ENCODE results near the gene TNS1.
A peak's percentile ranks its signal among the peaks of the same experiment; 100 is the strongest.

TNS1 gene

DNA sequence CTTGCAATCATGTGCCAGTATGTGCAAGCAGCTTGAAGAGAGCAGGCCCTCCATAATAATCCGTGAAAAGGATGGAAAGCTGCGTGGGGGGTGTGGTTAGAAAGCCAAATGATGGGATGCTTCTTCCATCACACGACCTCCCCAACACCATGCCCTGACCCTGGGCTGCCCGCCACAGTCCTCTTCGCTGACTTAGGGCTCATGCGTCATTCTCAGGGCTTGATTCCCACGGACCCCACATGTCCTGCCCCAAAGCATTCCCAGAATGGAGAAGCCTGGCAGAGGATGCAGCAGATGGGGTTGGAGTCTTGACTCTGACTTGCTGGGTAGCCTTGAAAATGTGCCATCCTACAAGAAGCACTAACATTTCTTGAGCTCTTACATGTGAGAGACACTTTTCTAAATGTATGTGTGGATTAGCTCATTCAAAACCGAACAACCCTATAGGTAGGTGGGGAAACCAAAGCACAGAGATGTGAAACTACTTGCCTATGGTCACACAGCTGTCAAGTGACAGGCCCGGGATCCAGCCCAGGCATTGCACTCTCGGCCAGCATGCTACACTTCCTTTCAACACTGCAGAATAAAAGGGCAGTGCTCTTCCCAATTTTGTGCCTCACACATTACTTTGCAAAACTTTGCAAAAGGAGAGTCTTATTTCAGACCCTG is 3.7 kb downstream of the TNS1 start:
- no peak for DNase-seq

DNA sequence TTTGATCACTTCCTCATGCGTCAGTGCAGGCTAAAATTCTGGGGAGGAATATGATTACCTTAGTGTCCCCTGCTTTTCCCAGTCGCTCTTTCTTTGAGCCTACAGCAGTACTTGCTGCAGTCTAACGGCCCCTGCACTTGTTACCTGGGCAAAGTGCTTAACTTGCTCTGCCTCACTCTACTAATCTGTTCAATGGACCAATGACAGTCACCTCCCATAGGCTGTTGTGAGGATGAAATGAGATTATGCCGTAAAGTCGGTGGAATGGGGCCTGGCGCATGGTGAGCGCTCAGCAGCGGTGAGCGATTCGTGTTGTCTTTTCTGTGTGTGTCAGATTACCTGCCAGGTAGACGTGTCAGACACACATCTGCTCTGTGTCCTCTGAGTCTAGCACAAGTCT is 5.3 kb downstream of the TNS1 start:
- DNase-seq, result no peak

DNA sequence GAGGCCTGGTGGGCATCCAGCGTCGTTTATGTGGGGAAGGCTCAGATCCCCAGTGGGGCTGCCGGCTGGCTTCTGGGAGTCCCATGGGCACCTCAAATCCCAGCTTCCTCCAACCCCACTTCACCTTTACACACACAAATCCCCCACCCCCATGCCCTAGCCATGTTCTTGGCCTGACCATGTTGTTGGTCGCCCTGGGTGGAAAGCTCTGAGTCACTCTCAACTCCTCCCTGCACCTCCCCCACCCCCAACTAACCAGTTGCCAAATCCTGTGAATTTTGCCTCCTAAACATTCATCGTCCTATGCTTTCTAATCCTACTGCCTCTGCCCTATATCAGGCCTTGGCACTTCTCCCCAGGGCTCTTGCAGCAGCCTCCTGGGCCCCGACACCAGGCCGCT is 6.4 kb downstream of the TNS1 start:
- no peak for DNase-seq

DNA sequence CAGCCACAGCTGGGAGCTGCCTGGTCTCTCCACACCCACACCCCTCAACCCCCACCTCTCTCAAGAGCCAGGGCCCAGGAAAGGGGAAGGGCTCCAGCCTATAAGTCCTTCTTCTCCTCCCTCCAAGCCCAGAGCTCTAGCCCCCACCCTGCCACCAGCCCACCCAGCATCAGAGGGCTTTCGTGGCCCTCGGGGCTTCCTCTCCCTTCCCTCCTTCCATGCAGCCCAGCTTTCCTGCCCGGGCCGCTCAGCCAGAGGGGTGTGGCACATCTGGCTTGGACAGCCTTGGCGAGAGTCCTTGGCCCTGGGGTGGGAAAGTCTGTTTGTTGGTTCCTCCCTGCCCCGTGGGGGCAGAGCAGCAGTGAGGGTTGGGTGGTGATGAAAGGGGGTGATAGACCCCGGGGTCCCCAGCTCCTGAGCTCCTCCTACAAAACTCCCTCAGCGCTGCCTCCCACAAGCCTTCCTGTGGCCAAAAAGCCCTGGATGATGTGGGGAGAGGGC is 7.0 kb downstream of the TNS1 start:
- DNase-seq, result no peak

DNA sequence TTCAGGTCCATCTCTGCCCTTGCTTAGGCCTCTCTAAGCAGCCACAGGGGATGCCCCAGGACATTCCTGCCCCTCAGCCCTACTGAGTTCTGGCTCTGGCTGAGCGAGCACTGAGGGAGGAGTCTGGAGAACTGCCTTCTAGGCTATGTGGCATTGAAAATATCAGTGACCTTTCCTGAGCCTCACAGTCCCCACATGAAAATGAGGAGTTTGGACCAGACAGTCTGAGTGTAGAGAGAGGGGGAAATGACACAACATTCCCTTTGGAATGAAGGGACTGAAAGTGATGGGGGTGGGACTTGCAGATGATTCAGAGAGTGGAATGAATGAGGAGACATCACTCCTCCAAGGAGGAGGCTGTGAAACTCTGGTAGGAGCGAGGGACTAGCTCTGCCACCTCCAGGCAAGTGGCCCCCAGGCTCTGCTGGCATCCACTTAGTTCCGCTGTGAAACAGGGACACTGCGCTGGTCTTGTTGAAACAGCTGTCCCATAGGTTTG is 8.0 kb downstream of the TNS1 start:
- DNase-seq, result no peak

DNA sequence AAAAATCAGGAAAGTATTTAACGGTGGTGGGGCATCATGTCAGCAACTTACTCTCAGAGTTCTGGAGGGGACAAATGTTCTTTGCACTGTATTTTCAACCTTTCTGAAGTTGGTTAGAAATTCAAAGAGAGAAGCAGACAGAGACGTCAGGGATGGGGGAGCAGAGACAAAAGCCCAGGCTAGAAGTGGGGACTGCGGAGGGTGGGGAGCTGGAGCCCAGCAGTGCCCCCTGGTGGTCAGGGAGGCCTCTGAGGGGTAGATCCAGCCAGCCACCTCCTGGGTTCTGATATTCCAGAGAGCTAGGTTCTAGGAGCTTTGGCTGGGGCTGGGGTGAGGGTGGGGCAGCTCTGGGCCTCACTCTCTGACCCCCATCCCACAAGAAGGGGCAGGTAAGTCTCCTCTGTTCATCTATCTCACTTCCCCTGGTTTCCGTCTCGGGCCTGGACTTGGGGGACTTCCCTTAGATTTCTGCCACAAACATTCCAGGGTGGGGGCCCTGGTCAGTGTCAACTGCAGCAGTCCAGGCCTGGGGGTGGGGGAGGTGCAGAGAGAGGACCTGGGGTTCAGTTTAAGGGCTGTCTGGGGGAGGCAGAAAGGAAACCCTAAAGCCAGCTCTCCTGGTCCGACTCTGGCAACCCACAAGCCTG is 8.9 kb downstream of the TNS1 start:
- DNase-seq, result peak; percentile 3

DNA sequence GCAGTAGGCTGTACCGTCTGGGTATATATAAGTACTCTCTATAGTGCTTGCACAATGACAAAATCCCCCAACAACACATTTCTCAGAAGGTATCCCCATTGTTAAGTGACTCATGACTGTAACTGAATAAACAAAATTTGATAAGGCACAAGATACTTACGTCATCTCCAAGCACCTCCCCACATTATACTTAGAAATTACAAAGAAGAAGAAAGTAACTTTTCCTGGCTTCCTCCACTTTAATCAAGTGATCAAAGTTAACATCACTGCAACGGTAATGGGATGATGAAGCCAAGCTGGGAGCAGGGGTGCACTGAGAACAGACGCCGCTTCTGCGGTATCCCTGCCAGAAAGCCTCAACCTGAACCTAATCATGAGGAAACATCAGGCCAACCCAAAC is 9.7 kb downstream of the TNS1 start:
- DNase-seq, result no peak

DNA sequence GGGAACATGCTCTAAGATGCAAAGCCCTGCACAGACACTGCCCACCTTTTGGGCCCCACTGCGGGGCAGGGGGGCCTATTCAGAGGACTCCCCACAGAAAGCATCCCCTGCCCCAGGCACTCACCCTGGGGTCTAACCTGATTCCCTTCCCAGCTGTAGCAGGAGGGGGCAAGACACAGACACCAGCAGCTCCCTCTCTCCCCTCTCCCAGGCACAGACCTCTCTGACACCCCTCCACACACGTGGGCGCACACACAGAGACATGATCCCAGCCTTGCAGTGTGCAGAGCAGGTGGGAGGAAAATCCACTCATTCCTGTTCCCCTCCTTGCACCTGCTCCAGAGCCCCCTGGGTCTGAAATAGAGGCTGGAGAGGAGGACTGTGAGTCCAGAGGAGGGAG is 10.7 kb downstream of the TNS1 start:
- no peak for DNase-seq

DNA sequence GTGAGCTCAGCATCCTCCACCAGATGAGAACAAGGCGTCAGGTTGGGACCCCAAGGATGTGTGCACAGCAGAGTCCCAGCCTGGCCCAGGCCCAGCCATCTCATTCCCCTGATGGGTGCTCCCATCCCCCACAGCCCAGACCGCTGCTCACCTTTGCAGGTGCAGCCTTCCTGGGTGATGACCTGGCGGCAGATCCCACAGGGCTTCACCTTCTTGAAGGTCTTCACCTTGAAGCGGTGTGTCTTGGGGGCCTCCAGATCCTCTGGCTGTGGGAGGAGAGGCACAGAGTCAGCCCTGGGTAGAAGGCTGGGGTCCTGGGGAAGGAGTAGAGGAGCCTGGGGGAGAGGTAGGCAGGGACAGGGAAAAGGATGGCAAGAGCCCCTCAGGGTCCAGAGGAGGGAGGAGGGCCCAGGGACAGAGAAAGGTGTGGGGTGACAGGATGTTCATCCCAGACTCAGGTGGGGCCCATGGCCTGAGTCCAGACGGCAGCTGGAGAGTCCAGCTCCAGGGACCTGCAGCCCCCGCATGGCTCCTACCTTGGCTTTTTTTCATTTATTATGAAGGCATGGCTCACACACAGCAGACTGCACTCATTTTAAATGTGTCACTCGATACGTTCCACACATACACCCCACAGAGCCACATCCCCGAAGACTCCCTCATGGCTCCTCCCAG is 11.9 kb downstream of the TNS1 start:
- DNase-seq, result no peak

DNA sequence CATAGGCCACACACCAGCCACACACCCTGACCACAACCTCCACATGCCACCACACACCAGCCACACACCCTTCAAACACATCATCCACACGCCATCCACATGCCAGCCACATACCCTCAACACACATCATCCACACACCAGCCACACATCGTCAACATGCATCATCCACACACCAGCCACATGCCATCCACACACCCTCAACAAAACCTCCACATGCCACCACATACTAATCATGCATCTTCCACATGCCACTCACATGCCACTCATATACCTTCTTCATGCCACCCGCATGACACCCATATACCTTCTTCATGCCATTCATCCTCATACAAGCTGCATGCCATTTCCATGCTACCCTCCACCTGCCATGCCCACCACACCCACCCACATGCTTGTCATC is 12.4 kb downstream of the TNS1 start:
- DNase-seq, result no peak

DNA sequence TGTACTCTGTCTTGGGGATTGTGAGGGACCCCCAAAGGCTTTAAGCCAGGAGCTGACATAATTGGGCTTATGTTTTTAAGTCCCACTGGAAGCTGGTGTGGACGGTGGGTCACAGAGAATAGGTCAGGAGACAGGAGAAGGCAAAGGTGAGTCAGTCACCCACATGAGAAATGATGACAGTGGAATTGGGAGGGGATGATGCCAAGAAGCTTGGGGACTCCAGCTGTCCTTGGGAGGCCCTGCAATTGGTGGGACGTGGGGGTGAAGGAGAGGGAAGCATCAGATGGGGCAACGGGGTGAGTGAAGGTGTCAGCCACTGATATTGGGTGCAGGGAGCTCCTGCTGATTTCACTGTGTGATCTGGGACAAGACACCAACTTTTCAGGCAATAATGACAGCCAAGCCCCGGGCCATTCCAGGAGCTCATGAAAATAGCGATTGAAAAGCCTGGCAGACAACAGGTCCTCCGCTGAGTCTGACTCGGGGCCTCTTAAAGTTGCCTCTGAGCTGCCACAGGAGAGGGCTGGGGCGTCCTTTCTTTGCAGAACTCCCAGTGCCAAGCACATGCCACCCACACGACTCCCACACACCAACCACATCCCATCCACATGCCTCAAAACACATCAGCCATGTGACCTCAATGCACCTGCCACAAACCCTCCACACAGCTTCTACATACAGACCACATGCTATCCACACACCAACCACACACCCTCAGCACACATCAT is 13.4 kb downstream of the TNS1 start:
- DNase-seq, result no peak

DNA sequence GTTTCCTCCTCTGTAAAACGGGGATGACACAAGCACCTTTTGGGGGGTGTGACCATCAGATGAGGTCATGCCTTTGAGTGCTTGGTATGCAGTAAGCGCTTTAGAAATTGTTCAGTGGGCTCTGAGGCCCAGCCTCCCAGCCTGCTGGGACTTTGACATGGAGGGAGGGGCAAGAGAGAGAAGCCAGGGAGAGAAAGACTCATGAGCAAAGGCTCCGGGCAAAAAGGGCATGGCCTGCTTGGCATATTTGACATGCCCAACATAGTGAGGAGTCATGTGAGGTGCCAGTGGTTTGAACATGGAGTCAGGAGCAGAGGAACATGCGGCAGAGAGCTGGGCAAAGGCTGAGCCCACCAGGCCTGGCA is 14.0 kb downstream of the TNS1 start:
- no peak for DNase-seq

DNA sequence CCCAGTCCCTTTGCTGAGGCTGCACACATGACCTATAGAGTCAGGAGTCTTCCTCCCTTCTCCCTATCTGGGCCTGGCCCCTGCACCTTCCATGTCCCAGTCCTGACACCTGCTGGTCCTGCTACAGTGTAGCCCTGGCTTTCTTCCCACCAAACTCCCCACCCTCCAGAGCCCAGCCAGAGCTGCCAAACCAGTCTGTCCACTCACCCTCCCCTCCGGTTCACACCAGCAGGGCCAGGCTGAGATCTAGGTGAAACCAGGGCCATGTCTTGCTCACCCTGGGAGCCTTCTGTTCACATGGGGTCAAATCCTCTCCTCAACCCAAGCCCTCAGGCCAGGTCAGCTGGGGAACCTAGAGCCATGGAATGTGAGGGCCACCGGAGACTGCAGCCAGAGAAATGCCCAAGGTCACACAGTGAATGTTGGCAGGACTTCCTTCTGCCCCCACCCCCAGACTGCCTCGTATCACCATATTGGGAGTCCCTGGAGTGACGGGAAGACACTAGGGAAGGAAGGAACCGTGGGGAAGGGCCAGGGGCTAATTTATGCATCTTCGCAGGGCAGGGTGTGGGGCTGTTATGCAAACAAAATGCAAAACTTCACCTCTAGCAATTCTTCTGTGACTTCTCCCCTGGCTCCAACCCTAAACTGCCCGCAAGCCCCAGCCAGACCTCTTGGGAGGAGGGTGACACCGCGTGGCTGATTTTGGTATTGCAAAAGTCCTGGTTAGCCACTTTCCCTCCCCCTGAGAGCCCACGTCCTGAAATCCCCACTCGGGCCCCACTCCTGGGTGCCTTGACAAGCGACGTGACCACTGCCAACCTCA is 14.6 kb downstream of the TNS1 start:
- peak; percentile 94 for DNase-seq

DNA sequence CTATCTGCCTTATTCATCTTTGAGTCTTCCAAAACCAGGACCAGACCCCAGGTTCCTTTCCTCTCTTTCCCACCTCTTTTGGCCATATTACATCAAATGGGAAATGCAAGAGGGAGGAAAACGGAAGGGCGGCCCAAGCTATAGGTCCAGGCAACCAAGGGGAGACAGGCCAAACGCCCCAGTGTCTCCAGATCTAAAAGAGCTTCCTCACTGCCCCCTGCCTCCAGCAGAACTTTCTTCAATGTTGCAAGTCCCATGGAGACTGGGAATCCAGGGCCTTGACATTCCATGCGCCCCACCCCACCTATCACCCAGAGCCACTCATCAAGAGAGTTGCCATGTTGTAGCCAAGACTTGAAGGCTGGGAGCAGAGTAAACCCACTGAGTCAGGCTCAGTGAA is 15.4 kb downstream of the TNS1 start:
- DNase-seq, result no peak

DNA sequence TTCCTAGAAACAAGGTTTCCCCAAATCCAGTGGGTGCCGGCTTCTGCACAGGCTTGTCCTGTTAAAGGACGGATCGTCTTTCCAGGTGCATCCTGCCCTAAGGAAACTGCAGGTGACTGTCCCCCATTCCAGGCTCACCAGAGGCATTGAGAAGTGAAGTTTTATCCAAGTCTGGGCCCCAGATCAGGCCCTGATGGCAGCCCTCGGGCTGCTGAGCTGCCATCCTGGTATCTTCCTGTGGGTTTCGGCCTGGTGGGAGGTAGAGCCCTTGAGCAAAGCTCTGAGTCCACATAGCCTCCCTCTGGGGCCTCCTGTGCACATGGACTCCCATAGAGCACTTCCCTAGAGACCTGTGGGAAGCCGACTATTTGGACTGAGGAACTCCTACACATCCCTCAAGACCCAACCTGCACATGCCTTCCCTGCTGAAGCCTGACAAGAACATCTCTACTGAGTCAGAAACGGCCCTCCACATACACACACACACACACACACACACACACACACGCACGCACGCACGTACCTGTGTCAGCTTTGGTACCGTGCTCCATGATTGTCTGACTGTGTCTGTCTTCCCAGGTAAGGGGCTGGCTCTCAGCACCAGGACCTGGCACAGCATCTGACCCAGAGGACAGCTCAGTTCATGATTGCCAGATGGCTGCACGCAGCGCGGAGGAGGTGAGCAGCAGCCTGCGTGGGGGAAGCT is 16.4 kb downstream of the TNS1 start:
- DNase-seq, result no peak

DNA sequence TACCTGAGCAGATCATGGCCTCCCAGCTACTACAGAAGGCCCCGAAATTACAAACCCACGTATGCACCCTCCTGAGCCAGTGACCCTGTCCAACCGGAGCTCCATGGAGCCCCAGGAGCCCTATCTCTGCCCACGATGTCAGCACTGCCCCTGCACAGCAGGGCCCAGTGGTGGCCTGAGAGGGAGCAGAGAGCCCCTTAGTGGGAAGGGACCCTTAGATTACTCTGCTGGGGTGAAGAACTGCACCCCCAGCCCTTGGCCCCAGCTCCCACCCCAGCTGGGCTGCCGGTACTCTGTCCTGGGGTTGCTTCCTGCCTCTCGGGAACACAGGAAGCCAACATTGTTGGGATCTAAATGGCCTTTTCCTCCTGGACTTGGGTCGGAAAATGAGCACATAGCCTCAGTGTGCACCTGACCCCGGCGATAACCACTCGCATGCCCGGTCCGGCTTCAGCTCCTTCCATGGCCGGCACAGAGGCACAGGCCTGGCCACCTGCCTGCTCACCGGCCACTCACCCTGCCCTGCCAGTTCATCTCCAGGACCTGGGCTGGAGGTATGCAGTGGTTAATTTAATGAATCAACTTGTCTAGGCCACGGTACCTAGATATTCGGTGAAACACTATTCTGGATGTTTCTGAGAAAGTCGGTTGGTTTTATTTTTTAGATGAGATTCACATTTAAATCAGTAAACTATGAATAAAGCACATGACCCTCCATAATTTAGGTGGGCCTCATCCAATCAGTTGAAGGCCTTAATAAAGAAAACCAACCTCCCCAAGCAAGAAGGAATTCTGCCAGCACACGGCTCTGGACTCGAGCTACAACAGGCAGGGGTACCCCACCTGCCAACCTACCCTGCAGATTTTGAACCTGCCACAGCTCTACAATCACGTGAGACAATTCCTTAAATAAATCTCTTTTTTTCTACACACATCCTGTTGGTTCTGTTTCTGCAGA is 19.2 kb downstream of the TNS1 start:
- DNase-seq, result no peak

DNA sequence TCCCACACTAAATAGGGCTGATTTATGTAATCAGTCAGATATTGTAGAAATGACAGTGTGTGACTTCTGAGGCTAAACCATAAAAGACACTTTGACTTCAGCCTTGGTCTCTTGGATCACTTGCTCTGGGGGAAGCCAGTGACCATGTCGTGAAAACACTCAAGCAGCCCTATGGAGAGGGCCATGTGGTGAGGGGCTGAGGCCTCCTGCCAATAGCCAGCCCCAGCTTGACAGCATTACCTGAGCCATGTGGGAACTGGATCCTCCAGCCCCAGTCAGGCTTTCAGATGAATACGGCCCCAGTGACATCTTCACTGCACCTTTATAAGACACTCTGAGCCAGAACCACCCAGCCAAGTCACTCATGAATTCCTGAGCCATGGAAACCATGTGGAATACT is 20.8 kb downstream of the TNS1 start:
- no peak for DNase-seq

DNA sequence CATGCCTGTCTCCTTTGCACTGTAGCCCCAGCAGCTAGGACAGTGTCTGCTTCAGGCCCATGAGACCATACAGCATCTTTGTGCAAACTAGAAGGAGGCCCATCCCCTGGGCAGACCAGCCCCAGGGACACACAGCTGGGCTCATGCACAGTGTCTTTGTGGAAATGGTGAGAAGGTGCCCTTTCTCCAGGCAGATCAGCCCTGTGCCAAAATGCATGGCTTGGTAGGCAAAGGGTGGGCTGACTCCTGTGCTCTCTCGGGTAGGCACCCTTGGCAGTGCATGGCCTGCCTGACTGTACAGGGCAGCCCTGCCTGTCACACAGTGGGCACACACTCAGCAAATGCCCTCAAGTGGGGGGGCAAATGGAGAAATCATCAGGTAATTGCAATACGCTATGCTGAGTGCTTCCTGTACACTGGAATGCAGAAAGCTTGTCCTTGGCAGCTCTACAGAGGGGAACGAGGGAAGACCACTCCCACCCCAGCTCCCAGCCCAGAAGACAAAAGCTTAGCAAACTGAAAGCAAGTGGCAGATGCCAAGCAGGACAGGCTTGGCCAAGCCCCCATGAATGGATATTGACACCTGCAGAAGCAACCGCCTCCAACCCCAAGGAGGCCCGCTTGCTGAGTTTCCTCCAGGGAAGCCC is 21.6 kb downstream of the TNS1 start:
- peak; percentile 42 for DNase-seq

DNA sequence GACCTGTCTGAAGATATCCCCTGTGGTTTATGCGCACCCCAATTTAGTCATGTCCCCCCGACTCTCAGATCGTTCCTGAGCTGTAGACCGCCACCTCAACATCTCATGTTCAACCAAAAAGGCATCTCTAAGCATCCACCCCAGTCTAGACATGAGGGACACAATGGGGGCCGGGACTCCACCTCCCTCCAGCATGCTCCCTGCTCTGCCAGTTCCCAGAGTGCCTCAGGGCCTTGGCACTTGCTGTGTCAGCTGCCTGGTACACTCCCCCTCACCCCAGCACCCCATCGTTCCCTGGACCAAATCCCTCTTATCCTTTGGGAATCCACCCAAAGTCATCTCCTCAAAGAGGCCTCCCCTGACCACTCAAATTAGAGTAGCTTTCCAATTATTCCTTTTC is 22.2 kb downstream of the TNS1 start:
- no peak for DNase-seq

DNA sequence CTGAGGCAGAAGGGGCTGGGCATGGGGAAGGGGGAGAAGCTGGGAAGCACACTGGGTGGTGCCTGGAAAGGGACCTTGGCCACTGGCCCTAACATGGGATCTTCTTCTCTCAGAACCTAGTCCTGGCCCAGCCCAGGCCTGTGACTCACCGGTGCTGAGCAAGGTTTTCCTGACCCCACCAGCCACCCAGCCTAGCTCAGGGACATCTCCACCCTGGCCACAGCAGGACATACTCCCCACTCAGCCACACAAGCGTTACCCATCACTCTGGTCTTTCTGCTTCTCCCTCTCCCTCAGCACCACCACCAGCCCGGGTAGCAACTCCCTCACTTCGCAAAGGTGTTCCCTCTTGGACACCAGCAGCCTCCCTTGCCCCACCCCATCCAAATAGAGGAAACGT is 22.8 kb downstream of the TNS1 start:
- DNase-seq, result no peak
